ENCODE measurements around the gene HNRNPA1. TPM values are rescaled to one million over a fixed set of nuclear protein-coding genes. Genes with fewer than 3 reads are reported as not detected.

Gene HNRNPA1
- total RNA-seq, 1 donor from 2014 or later: 292 TPM

- no peak overlapping the region for H3K27ac ChIP-seq
- no peak for TF ChIP-seq CTCF (IDR thresholded peaks at IDR 0.05)
- no peak for DNase-seq (ENCODE audit: low spot score in 2 of 2)
These were observed 12.4 kb downstream of the HNRNPA1 start for GRCh38 chr12:54292931-54293241.

DNA sequence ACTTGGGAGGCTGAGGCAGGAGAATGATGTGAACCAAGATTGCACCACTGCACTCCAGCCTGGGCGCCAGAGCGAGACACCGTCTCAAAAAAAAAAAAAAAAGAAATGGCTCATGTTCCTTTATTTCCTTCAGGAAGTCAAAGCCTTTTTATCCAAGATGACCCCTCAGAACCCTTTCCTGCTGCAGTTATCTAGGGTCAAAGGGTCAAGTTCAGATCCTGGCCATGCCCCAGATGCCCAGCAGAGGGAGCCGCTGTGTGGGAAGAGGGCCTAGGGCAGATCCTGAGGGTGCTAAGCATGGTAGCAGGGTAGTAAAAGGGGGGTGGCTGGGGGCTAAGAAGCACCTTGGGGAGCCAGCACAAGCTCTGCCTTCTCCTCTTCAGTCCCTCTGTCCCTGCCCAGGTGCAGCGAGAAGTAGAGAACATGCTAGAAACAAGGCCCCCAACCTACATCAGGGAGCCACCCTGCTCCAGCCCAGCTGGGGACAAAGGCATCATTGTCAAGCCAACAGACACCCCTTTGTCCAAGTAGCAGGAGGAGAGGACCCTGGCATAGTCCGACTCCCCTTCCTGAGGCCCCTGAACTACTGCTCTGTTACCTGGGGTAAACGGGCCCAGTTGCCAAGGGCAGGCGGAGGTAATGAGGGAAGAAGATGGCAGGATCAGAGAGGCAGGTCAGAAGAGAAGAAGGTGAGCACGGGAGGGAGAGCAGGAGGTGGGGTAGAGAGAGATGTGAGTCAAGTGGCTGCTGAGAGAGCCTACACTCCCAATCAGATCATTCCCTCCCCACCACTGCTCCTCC, 13.8 kb downstream of the HNRNPA1 start:
- Histone ChIP-seq H3K4me1 (no peaks in the 10 kb centered on the region), H3K4me3 (no peak overlapping the region), H3K9me3 (no peaks in the 10 kb centered on the region), H3K27me3 (no peaks in the 10 kb centered on the region), H3K27ac (no peak overlapping the region), H3K36me3 (no peaks in the 10 kb centered on the region)
- peak in 1 of 2 donors; percentile 72 for DNase-seq (ENCODE audit: low spot score in 2 of 2)
- TF ChIP-seq CTCF (IDR thresholded peaks at IDR 0.05): peak; percentile 60 to 77 (median 70)
- intact Hi-C loops (cut with DNase I): loop anchor here (2.0 kb wide), 1 partner anchor 74 kb away; no protein-coding TSS in a partner anchor

More at GRCh38 chr12:54292931-54293241, 12.4 kb downstream of the HNRNPA1 start:
- H3K36me3 ChIP-seq: peaks cover 0 to 13% of the 10 kb centered on the region in 2 donors
- intact Hi-C loops (cut with DNase I): no loop called here
- no peak overlapping the region for H3K4me3 ChIP-seq
- H3K9me3 ChIP-seq: no peaks in the 10 kb centered on the region
- H3K4me1 ChIP-seq: no peaks in the 10 kb centered on the region
- no peaks in the 10 kb centered on the region for H3K27me3 ChIP-seq

DNA sequence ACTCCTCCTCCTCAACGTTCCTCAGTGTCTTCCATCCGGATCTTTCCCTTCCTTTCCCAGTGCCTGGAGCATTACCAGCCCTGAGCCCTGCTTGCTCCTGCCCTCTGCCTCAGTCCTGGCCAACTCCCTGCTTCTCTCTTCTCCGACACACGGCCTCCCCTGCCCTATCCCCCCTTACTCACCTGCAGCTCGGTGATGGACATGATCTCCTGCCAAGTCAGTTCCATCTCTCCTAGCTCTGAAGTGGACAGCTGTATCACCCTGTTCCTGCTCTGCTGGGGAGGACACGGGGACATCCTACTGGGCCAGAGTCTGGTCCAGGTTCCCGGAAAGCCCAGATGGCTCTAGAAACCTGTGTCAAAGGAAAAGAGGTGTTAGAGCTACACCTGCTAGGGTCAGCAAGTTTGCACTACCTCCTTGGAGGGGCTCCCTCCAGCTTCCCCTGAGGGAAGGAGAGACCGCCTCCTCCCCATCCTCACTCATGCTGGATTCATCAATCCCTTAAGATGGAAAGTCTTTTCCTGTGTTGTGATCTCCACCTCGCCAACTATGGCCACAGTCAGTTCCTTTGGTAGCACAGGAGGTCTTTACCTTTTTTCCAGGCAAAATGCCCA, 14.5 kb downstream of the HNRNPA1 start:
- Histone ChIP-seq H3K36me3 (no peaks in the 10 kb centered on the region), H3K27me3 (no peaks in the 10 kb centered on the region), H3K4me3 (no peak overlapping the region), H3K4me1 (no peaks in the 10 kb centered on the region), H3K9me3 (no peaks in the 10 kb centered on the region), H3K27ac (no peak overlapping the region)
- intact Hi-C loops (cut with DNase I): loop anchor here (2.0 kb wide), 1 partner anchor 74 kb away; no protein-coding TSS in a partner anchor
- no peak for TF ChIP-seq CTCF (IDR thresholded peaks at IDR 0.05)
- DNase-seq (ENCODE audit: low spot score in 2 of 2): no peak

- Histone ChIP-seq H3K27ac (no peak overlapping the region), H3K9me3 (no peaks in the 10 kb centered on the region), H3K36me3 (no peaks in the 10 kb centered on the region), H3K4me3 (no peak overlapping the region), H3K4me1 (peaks cover 0 to 5% of the 10 kb centered on the region in 2 donors), H3K27me3 (no peaks in the 10 kb centered on the region)
- TF ChIP-seq CTCF (IDR thresholded peaks at IDR 0.05): no peak
- intact Hi-C loops (cut with DNase I): no loop called here
- no peak for DNase-seq (ENCODE audit: low spot score in 2 of 2)
These were observed 16.0 kb downstream of the HNRNPA1 start for GRCh38 chr12:54296393-54297099.

GRCh38 chr12:54298904-54299303, 18.4 kb downstream of the HNRNPA1 start:
- TF ChIP-seq CTCF (IDR thresholded peaks at IDR 0.05): no peak
- H3K4me1 ChIP-seq: peaks cover 0 to 5% of the 10 kb centered on the region in 2 donors
- H3K9me3 ChIP-seq: no peaks in the 10 kb centered on the region
- no peak overlapping the region for H3K27ac ChIP-seq
- no peaks in the 10 kb centered on the region for H3K36me3 ChIP-seq
- intact Hi-C loops (cut with DNase I): no loop called here
- H3K4me3 ChIP-seq: no peak overlapping the region
- no peaks in the 10 kb centered on the region for H3K27me3 ChIP-seq
- DNase-seq (ENCODE audit: low spot score in 2 of 2): no peak

Data from ascending aorta (tissue), 2 donors.